Activated CD4-positive, CD25-positive, alpha-beta regulatory T cell treated with anti-CD3 and anti-CD28 coated beads, Interleukin-2, amount 50 U/mL, for 16 hours (primary cell): ENCODE measurements around the gene STYXL2.

Experiments
- DNase-seq: peaks from one replicate; pipeline ENCODE4 v3.0.0-alpha.2; 2020; ENCODE audit warnings: low read depth, low spot score

Gene STYXL2

GRCh38 chr1:167093846-167094516 lies at the start of gene STYXL2:
Gene STYXL2, plus strand, starts transcription at chr1:167094075. Its CDS starts 775 bp downstream, at chr1:167094850.
- DNase-seq: no peak

GRCh38 chr1:167051907-167052306 lies 42.0 kb upstream of the STYXL2 start:
- DNase-seq: no peak

- no peak for DNase-seq
These were observed 41.5 kb upstream of the STYXL2 start for GRCh38 chr1:167052389-167052788.

GRCh38 chr1:167054531-167054930 lies 39.3 kb upstream of the STYXL2 start:
- DNase-seq: no peak

GRCh38 chr1:167054946-167055630 lies 38.8 kb upstream of the STYXL2 start:
- DNase-seq: no peak

- DNase-seq: no peak
These were observed 37.2 kb upstream of the STYXL2 start for GRCh38 chr1:167056529-167057231.

- DNase-seq: no peak
These were observed 36.6 kb upstream of the STYXL2 start for GRCh38 chr1:167057241-167057688.

GRCh38 chr1:167059045-167059808 lies 34.6 kb upstream of the STYXL2 start:
- peak; percentile 54 for DNase-seq

GRCh38 chr1:167059809-167060107 lies 34.1 kb upstream of the STYXL2 start:
- no peak for DNase-seq

GRCh38 chr1:167060141-167061072 lies 33.5 kb upstream of the STYXL2 start:
- no peak for DNase-seq

GRCh38 chr1:167061073-167061464 lies 32.8 kb upstream of the STYXL2 start:
- DNase-seq: no peak

GRCh38 chr1:167064621-167065020 lies 29.3 kb upstream of the STYXL2 start:
- DNase-seq: no peak

GRCh38 chr1:167065471-167065870 lies 28.4 kb upstream of the STYXL2 start:
- no peak for DNase-seq

GRCh38 chr1:167066333-167067122 lies 27.3 kb upstream of the STYXL2 start:
- DNase-seq: peak; percentile 56

- no peak for DNase-seq
These were observed 26.0 kb upstream of the STYXL2 start for GRCh38 chr1:167067904-167068303.

GRCh38 chr1:167068761-167069160 lies 25.1 kb upstream of the STYXL2 start:
- no peak for DNase-seq

- no peak for DNase-seq
These were observed 22.6 kb upstream of the STYXL2 start for GRCh38 chr1:167071286-167071685.

GRCh38 chr1:167076136-167076710 lies 17.7 kb upstream of the STYXL2 start:
- DNase-seq: no peak

GRCh38 chr1:167077128-167077867 lies 16.6 kb upstream of the STYXL2 start:
- DNase-seq: no peak
